Measurements from ENCODE around the gene ALDH3A2.
"Not testable (repeated sequence)": the region's sequence is repeated elsewhere in the genome, so short reads cannot be mapped to it uniquely, and the experiment has no call there.

Gene ALDH3A2

DNA sequence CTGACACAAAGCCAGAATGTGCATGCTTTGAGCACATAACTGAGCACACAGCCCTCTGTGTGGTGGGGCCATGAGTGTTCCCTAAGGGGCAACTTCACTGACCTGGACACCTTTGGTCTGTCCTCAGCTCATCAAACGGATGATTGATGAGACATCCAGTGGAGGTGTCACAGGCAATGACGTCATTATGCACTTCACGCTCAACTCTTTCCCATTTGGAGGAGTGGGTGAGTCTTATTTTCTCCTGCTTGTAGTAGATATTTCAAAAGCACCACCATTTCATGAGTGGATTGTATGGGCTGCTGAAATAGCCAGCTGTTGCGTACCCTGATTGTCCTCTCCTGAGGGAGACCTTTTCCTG, 16.2 kb downstream of the ALDH3A2 start:
- no peak for DNase-seq (ENCODE audit: extremely low read depth, low read depth)
- H3K4me3 ChIP-seq (replicated peaks; ENCODE audit: low read depth, low read length) = no peak overlapping the region
- TF ChIP-seq, protein P1, sequence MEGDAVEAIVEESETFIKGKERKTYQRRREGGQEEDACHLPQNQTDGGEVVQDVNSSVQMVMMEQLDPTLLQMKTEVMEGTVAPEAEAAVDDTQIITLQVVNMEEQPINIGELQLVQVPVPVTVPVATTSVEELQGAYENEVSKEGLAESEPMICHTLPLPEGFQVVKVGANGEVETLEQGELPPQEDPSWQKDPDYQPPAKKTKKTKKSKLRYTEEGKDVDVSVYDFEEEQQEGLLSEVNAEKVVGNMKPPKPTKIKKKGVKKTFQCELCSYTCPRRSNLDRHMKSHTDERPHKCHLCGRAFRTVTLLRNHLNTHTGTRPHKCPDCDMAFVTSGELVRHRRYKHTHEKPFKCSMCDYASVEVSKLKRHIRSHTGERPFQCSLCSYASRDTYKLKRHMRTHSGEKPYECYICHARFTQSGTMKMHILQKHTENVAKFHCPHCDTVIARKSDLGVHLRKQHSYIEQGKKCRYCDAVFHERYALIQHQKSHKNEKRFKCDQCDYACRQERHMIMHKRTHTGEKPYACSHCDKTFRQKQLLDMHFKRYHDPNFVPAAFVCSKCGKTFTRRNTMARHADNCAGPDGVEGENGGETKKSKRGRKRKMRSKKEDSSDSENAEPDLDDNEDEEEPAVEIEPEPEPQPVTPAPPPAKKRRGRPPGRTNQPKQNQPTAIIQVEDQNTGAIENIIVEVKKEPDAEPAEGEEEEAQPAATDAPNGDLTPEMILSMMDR (IDR thresholded peaks at IDR 0.05; ENCODE audit: low read depth, low read length, missing control alignments) = no peak

DNA sequence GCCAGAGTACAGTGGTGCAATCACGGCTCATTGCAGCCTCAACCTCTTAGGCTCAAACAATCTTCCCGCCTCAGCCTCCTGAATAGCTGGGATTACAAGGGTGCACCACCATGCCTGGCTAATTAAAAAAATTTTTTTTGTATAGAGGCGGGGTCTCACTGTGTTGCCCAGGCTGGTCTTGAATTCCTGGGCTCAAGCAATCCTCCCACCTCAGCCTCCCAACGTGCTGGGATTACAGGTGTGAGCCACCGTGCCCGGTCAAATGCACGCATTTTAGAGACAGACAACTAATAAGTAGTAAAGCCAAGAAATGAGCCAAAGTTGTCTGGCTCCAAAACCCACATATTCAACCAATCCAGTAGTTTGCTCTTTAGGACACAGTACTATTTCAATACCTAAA, 21.1 kb downstream of the ALDH3A2 start:
- DNase-seq (ENCODE audit: extremely low read depth, low read depth); H3K4me3 ChIP-seq (replicated peaks; ENCODE audit: low read depth, low read length): not testable (repeated sequence)

DNA sequence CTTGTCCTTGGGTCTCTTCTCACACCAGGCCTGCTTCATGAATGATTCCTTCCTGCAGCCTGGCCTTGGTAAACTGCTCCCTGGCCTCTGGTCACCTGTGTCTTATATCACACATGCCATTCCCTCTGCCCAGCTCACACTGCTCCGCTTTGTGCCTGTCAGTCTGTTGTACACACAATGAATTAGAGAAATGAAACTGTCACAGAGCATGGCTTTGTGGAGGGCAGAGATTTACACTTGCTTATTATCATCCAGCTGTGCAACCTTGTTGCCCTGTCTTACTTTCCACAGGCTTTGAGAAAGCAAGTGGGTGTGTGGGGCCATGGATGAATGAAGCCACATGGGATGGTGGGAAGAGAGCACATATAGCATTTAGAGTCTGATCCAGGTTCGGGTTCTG, 22.4 kb downstream of the ALDH3A2 start:
- H3K4me3 ChIP-seq (replicated peaks; ENCODE audit: low read depth, low read length) = no peak overlapping the region
- DNase-seq (ENCODE audit: extremely low read depth, low read depth) = no peak
- TF ChIP-seq, protein P1 (IDR thresholded peaks at IDR 0.05; ENCODE audit: low read depth, low read length, missing control alignments) = no peak

DNA sequence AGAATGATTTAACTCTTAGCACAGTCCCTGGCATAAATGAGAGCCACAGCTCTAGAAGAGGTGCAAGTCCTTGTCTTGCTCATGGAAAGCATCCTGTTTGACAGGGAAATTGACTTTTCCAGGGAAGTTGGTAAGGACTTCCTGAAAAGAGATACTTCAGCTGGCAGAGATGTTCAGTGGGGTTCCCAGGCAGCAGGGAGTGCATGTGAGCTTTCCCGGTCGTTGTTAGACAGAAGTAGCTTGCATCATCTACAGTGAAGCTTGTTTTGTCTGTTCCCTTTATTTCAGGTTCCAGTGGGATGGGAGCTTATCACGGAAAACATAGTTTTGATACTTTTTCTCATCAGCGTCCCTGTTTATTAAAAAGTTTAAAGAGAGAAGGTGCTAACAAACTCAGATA, 22.9 kb downstream of the ALDH3A2 start:
- DNase-seq (ENCODE audit: extremely low read depth, low read depth) = no peak
- H3K4me3 ChIP-seq (replicated peaks; ENCODE audit: low read depth, low read length) = no peak overlapping the region
- TF ChIP-seq, protein P1 (IDR thresholded peaks at IDR 0.05; ENCODE audit: low read depth, low read length, missing control alignments) = no peak

DNA sequence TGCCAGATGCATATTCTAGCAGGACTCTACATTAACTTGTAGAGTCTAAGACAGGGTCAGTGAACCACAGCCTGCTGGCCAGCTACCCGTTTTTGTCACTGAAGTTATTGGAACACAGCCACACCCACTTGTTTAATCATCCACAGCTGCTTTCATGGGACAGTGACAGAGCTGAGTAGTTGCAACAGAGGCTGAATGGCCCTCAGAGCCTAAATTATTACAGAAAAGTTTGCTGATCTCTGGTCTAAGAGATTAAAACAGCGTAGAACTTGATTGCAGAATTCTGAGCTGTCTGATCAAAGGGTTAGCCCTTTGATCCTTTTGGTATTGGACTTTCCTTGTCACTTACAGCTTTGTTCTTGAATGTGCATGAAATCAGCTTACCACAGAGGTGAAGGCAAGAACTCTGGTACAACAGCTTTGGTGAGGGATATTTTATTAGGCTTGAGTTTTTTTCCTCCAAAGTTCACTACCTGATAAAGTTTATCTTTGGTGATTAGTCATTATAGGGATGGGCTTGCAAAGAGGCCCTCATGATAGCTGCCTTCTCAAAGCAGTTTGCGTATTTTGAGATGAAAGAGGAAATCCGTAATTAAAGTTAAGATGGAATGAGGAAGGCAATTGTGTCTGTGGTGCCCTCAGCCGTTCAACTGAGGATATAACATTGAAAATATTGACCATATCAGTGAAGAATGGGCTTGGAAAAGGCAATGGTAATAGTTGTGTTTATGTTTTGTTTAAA, 23.6 kb downstream of the ALDH3A2 start:
- TF ChIP-seq, protein P1 (IDR thresholded peaks at IDR 0.05; ENCODE audit: low read depth, low read length, missing control alignments) = no peak
- DNase-seq (ENCODE audit: extremely low read depth, low read depth) = no peak
- no peak overlapping the region for H3K4me3 ChIP-seq (replicated peaks; ENCODE audit: low read depth, low read length)

DNA sequence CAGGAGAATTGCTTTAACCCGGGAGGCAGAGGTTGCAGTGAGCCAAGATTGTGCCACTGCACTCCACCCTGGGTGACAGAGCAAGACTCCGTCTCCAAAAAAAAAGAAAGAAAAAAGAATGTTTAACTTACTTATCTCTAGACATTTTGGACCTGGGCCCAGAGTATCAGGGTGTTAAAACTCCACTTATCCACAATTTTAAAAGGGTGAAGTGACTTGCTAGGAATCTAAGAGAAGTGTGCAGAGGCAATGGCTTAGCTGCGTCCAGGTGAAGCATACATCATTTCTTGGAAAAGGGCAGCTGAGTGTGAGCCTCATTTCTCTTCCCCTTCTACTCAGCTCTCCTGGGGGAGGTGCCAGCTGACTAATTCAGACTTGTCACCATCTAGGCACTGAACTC, 25.1 kb downstream of the ALDH3A2 start:
- H3K4me3 ChIP-seq (replicated peaks; ENCODE audit: low read depth, low read length) = no peak overlapping the region
- DNase-seq (ENCODE audit: extremely low read depth, low read depth) = no peak
- TF ChIP-seq, protein P1 (IDR thresholded peaks at IDR 0.05; ENCODE audit: low read depth, low read length, missing control alignments) = no peak

DNA sequence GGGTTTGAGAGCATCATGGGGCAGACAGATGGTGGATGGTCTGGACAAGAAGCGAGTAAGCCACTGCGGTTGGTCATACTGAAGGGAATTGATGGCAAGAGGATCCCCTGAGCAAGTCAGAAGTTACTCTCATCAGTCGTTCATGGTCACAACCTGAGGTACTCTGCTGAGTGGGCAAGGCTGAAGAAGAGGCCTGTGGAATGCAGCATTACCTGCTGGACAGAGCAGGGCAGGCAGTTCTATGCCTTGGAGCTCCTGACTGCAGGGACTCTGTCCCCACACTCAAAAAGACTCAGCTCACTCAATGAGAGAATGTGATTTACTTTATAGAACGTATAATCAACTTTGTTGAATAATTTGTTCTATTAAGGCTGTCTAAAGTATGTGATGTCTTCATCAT, 28.3 kb downstream of the ALDH3A2 start:
- no peak overlapping the region for H3K4me3 ChIP-seq (replicated peaks; ENCODE audit: low read depth, low read length)
- no peak for DNase-seq (ENCODE audit: extremely low read depth, low read depth)
- TF ChIP-seq, protein P1 (IDR thresholded peaks at IDR 0.05; ENCODE audit: low read depth, low read length, missing control alignments) = no peak
